B cell (primary cell): ENCODE measurements around the gene KRTAP10-12. TPM values are rescaled to one million over a fixed set of nuclear protein-coding genes. Genes with fewer than 3 reads are reported as not detected.

Experiments
- ATAC-seq: fragments of 200-7000 bp; cut with Tn5 transposase; one replicate; pipeline ENCODE4 v1.10.0; 2021; ENCODE audit warnings: low read depth, mild to moderate bottlenecking, moderate number of reproducible peaks, moderate library complexity
- CTCF ChIA-PET: fragments of 350-600 bp; sonication (Branson Sonifier 250); formaldehyde crosslinking; loops from one replicate; lab custom pipeline; 2021; ENCODE audit warnings: antibody characterized with exemption, inconsistent platforms; lab: Charles Lee
- POLR2A ChIA-PET: fragments of 350-600 bp; sonication (Branson Sonifier 250); formaldehyde crosslinking; loops from one replicate; lab custom pipeline; 2021; ENCODE audit warnings: antibody characterized with exemption; lab: Charles Lee
- DNase-seq: peaks from one replicate; pipeline ENCODE4 v3.0.0; 2013
- H2AFZ ChIP-seq: 2 replicates; pipeline ENCODE4 v1.6.1; 2012; ENCODE audit warnings: mild to moderate bottlenecking, low read depth, low read length; ENCODE audit not compliant: insufficient read depth, poor library complexity, severe bottlenecking
- H3K27ac ChIP-seq, 2 donors: 1 replicate in 1 of 2; 2 replicates in 1 of 2; pipeline ENCODE4 v1.5.1; 2012 to 2013; ENCODE audit warnings: low read length in 2 of 2, mild to moderate bottlenecking in 2 of 2, moderate library complexity in 1 of 2
- H3K27me3 ChIP-seq, 4 experiments: fragments of 200-600 bp in 1 of 4; sonication (generic) in 1 of 4; replicated peaks in 1 of 4; 1 replicate in 2 of 4; 2 replicates in 2 of 4; pipeline versions ENCODE4 v1.6.1 to v1.7.0; 2013 to 2016; ENCODE audit warnings: low read length in 3 of 4, mild to moderate bottlenecking in 2 of 4, mixed read lengths in 1 of 4, moderate library complexity in 1 of 4; ENCODE audit not compliant: insufficient read depth in 4 of 4, control insufficient read depth in 3 of 4; ENCODE audit errors: control extremely low read depth in 1 of 4
- H3K36me3 ChIP-seq, 2 experiments: replicated peaks in 1 of 2; 1 replicate in 1 of 2; 2 replicates in 1 of 2; pipeline versions ENCODE4 v1.6.1 to v1.7.1; 2013; ENCODE audit warnings: low read length in 1 of 2; ENCODE audit not compliant: insufficient read depth in 2 of 2, control insufficient read depth in 1 of 2; ENCODE audit errors: control extremely low read depth in 1 of 2, extremely low read depth in 1 of 2
- H3K4me1 ChIP-seq, 2 donors: fragments of 200-600 bp in 1 of 2; sonication (generic) in 1 of 2; 1 replicate in 1 of 2; 2 replicates in 1 of 2; pipeline versions ENCODE4 v1.5.1 to v1.6.1; 2013 to 2017; ENCODE audit warnings: low read length in 2 of 2; ENCODE audit not compliant: control insufficient read depth in 2 of 2, insufficient read depth in 2 of 2
- H3K4me2 ChIP-seq: replicated peaks from 2 replicates; pipeline ENCODE3; 2012; ENCODE audit warnings: mild to moderate bottlenecking, low read depth, low read length; ENCODE audit not compliant: poor library complexity, severe bottlenecking
- H3K4me3 ChIP-seq, 5 experiments: fragments of 200-600 bp in 1 of 5; sonication (generic) in 1 of 5; 1 replicate in 3 of 5; 2 replicates in 2 of 5; pipeline versions ENCODE4 v1.5.1 to v1.7.0; 2011 to 2016; ENCODE audit warnings: low read length in 4 of 5, mild to moderate bottlenecking in 4 of 5, low read depth in 2 of 5, control low read depth in 1 of 5, moderate library complexity in 1 of 5; ENCODE audit not compliant: insufficient read depth in 1 of 5; ENCODE audit errors: control extremely low read depth in 1 of 5, extremely low read depth in 1 of 5
- H3K79me2 ChIP-seq: fragments of 200-600 bp; sonication (generic); one replicate; pipeline ENCODE4 v1.6.0; 2016; ENCODE audit warnings: low read length; ENCODE audit not compliant: control insufficient read depth, insufficient read depth
- H3K9ac ChIP-seq: fragments of 200-600 bp; sonication (generic); 2 replicates; pipeline ENCODE4 v1.6.1; 2017; ENCODE audit warnings: mild to moderate bottlenecking, low read length, moderate library complexity
- H3K9me3 ChIP-seq, 3 donors: one replicate each; pipeline versions ENCODE4 v1.6.1 to v1.7.1; 2013; ENCODE audit warnings: low read length in 2 of 3; ENCODE audit not compliant: control insufficient read depth in 2 of 3, insufficient read depth in 1 of 3; ENCODE audit errors: control extremely low read depth in 1 of 3
- H4K20me1 ChIP-seq: 2 replicates; pipeline ENCODE4 v1.6.0; 2012; ENCODE audit warnings: mild to moderate bottlenecking, low read length; ENCODE audit not compliant: insufficient read depth, control insufficient read depth, poor library complexity, severe bottlenecking
- H3K27ac Mint-ChIP-seq: one replicate; pipeline ENCODE4 v1.8.0; 2021; ENCODE audit warnings: mixed read lengths
- H3K27me3 Mint-ChIP-seq: one replicate; pipeline ENCODE4 v1.8.0; 2021; ENCODE audit warnings: mixed read lengths
- H3K4me1 Mint-ChIP-seq: one replicate; pipeline ENCODE4 v1.8.0; 2021; ENCODE audit warnings: mixed read lengths
- H3K4me3 Mint-ChIP-seq: one replicate; pipeline ENCODE4 v1.8.0; 2021; ENCODE audit warnings: mixed read lengths
- H3K9me3 Mint-ChIP-seq: one replicate; pipeline ENCODE4 v1.8.0; 2022; ENCODE audit warnings: mixed read lengths; ENCODE audit not compliant: insufficient read depth
- EZH2 ChIP-seq: IDR thresholded peaks from 2 replicates; pipeline ENCODE4 v1.6.1; 2012; ENCODE audit warnings: borderline replicate concordance, low read depth, mild to moderate bottlenecking, moderate library complexity, low read length; ENCODE audit not compliant: insufficient read depth, poor library complexity, severe bottlenecking
- WGBS: methylation state at CpG from one replicate; pipeline ENCODE4 v1.1.5; 2013; ENCODE audit warnings: missing lambda C conversion rate; ENCODE audit not compliant: insufficient coverage; 5-methylcytosine and 5-hydroxymethylcytosine counted together
- intact Hi-C: fragments of 100-400 bp; cut with micrococcal nuclease; formaldehyde crosslinking; loops from one replicate; pipeline ENCODE4 v1.10.0; 2022
- polyA plus RNA-seq: library from polyadenylated mRNA; depleted of rRNA; stranded (reverse); fragments of >200 nt; gene quantifications from 2 replicates; pipeline ENCODE4 v1.2.3, GENCODE V29; 2012
- total RNA-seq, 2 donors: library from RNA; stranded (reverse); fragments of 120-200 nt in 1 of 2; gene quantifications; 1 replicate in 1 of 2; 2 replicates in 1 of 2; pipeline versions ENCODE4 v1.2.3 to v1.2.4, GENCODE V29; 2013 to 2022
- TF ChIP-seq, protein P1 (sequence below): fragments of 200-600 bp; IDR thresholded peaks from one replicate; pipeline ENCODE4 v1.8.0; 2022; ENCODE audit warnings: antibody characterized with exemption, mild to moderate bottlenecking

KRTAP10-12 gene
- total and polyA plus RNA-seq, 2 donors (not counting 1 experiment from before 2014, with no cell fraction given) = not detected

DNA sequence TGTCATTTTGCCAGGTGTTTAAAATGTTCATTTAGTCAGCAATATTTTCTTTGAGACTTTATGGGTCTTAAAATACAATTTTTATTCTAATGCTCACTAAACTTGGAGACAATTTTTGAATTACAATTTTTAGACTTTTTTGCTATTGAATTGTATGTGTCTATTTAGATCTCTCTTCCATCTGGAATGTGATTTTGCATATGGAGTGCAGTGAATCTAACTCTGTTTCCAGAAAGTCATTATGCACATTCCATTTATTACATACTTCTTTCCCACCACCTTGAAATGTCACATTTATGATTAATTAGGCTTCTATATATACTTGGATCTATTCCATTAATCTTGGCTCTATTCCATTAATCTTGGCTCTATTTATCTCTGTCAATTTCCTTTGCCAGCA lies 20.0 kb downstream of the KRTAP10-12 start:
- peaks cover 78% of the 10 kb centered on the region for H3K27me3 Mint-ChIP-seq
- H3K4me3 Mint-ChIP-seq = no peak overlapping the region
- DNase-seq = no peak
- Histone ChIP-seq H3K27me3 (peaks cover 0 to 33% (median 27%) of the 10 kb centered on the region in 4 experiments), H3K9ac (no peak overlapping the region), H3K36me3 (no peaks in the 10 kb centered on the region), H2AFZ (no peak overlapping the region), H4K20me1 (no peaks in the 10 kb centered on the region), H3K27ac (no peak overlapping the region), H3K79me2 (no peaks in the 10 kb centered on the region), H3K4me1 (no peaks in the 10 kb centered on the region), H3K4me2 (no peak overlapping the region), H3K9me3 (no peaks in the 10 kb centered on the region), H3K4me3 (no peak overlapping the region)
- no peak for ATAC-seq
- peaks cover 3% of the 10 kb centered on the region for H3K9me3 Mint-ChIP-seq
- intact Hi-C loops = no loop called here
- no peak for TF ChIP-seq EZH2
- TF ChIP-seq, protein P1, sequence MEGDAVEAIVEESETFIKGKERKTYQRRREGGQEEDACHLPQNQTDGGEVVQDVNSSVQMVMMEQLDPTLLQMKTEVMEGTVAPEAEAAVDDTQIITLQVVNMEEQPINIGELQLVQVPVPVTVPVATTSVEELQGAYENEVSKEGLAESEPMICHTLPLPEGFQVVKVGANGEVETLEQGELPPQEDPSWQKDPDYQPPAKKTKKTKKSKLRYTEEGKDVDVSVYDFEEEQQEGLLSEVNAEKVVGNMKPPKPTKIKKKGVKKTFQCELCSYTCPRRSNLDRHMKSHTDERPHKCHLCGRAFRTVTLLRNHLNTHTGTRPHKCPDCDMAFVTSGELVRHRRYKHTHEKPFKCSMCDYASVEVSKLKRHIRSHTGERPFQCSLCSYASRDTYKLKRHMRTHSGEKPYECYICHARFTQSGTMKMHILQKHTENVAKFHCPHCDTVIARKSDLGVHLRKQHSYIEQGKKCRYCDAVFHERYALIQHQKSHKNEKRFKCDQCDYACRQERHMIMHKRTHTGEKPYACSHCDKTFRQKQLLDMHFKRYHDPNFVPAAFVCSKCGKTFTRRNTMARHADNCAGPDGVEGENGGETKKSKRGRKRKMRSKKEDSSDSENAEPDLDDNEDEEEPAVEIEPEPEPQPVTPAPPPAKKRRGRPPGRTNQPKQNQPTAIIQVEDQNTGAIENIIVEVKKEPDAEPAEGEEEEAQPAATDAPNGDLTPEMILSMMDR = no peak
- ChIA-PET POLR2A (no interaction called here), CTCF (no interaction called here)
- H3K4me1 Mint-ChIP-seq = peaks cover 4% of the 10 kb centered on the region
- H3K27ac Mint-ChIP-seq = no peak overlapping the region

DNA sequence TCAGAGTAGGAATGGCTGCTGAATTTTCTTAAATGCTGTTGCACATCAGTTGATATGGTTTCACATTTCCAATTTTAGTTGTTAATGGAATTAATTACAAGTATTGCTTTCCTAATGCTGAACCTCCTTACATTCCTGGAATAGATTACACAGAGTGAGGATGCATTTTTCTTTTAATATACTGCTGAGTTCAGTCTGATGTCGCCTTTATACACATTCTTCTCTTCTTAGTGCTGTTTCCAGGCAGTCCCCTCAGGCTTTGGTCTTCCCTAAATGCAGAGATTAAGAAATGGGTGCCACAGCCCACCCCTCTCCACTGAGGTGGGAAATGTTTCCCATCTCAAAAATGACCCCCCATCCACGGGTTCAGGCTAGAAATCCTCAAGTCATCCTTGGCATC lies 21.1 kb downstream of the KRTAP10-12 start:
- ChIA-PET CTCF (no interaction called here), POLR2A (no interaction called here)
- WGBS = 50% methylated on average over 1 of the region's 2 CpGs
- H3K79me2 ChIP-seq = no peaks in the 10 kb centered on the region
- H4K20me1 ChIP-seq = no peaks in the 10 kb centered on the region
- H3K27ac Mint-ChIP-seq = no peak overlapping the region
- peaks cover 0 to 30% (median 21%) of the 10 kb centered on the region in 4 experiments for H3K27me3 ChIP-seq
- peaks cover 0 to 3% (median 0%) of the 10 kb centered on the region in 3 donors for H3K9me3 ChIP-seq
- no peak overlapping the region for H2AFZ ChIP-seq
- ATAC-seq (no peak), DNase-seq (no peak)
- H3K4me1 ChIP-seq = peaks cover 0 to 2% of the 10 kb centered on the region in 2 donors
- H3K4me1 Mint-ChIP-seq = peaks cover 7% of the 10 kb centered on the region
- H3K4me3 Mint-ChIP-seq = no peak overlapping the region
- TF ChIP-seq EZH2 = no peak
- TF ChIP-seq, protein P1 = no peak
- H3K4me3 ChIP-seq = no peak overlapping the region
- intact Hi-C loops = no loop called here
- H3K4me2 ChIP-seq = no peak overlapping the region
- peaks cover 3% of the 10 kb centered on the region for H3K9me3 Mint-ChIP-seq
- H3K27me3 Mint-ChIP-seq = peaks cover 84% of the 10 kb centered on the region
- H3K27ac ChIP-seq = no peak overlapping the region
- H3K36me3 ChIP-seq = no peaks in the 10 kb centered on the region
- no peak overlapping the region for H3K9ac ChIP-seq
